Spleen (tissue), 7 donors: Measurements from ENCODE around the gene SLF1.

Experiments used
- CTCF ChIP-seq, 11 experiments: fragments of 200-600 bp in 7 of 11; fragments of 450-650 bp in 4 of 11; sonication (generic) in 4 of 11; IDR thresholded peaks in 8 of 11; conservative IDR thresholded peaks in 3 of 11; 1 replicate in 7 of 11; 2 replicates in 4 of 11; pipeline versions ENCODE4 v1.4.0 to v1.8.0; 2016 to 2021; ENCODE audit warnings: antibody characterized with exemption in 11 of 11, inconsistent platforms in 4 of 11, mild to moderate bottlenecking in 1 of 11
- POLR2A ChIP-seq, 3 donors: fragments of 450-650 bp; IDR thresholded peaks; one replicate each; pipeline ENCODE4 v1.5.1; 2017; ENCODE audit warnings: antibody characterized with exemption in 3 of 3, mild to moderate bottlenecking in 1 of 3
- POLR2AphosphoS5 ChIP-seq, 3 donors: sonication (generic); formaldehyde crosslinking; IDR thresholded peaks; one replicate each; pipeline ENCODE4 v1.5.1; 2017; ENCODE audit warnings: antibody characterized with exemption in 3 of 3
- donor health status: DM: no; HTN: no; CAD: no; lungs with moderate emphysema.
- donor health status: DM: no; HTN: no; CAD: no.
- donor health status: DM: no; HTN: no; CAD: no.

- TF ChIP-seq CTCF (IDR thresholded peaks at IDR 0.05 in 8 of 11, conservative IDR thresholded peaks at IDR 0.05 in 3 of 11), result no peak
- TF ChIP-seq POLR2A (IDR thresholded peaks at IDR 0.05), result no peak
- TF ChIP-seq POLR2AphosphoS5 (IDR thresholded peaks at IDR 0.05), result no peak
Observed at GRCh38 chr5:94672746-94673145, 54.3 kb downstream of the SLF1 start.
